HepG2 (cell line): ENCODE results near the gene MED23. TPM values are rescaled to one million over a fixed set of nuclear protein-coding genes. Genes with fewer than 3 reads are reported as not detected.

Source experiments
- ARID4A ChIP-seq: sonication (generic); formaldehyde crosslinking; IDR thresholded peaks from 2 replicates; pipeline ENCODE4 v1.5.0; 2020; ENCODE audit warnings: mild to moderate bottlenecking, missing genetic modification reagents, borderline replicate concordance
- ARNT ChIP-seq: fragments of 450-650 bp; IDR thresholded peaks from 2 replicates; pipeline ENCODE4 v1.6.1; 2017
- POLR2AphosphoS5 ChIP-seq: IDR thresholded peaks from 2 replicates; pipeline ENCODE4 v1.6.1; 2012; ENCODE audit warnings: low read depth, low read length
- PRPF4 ChIP-seq: fragments of 200-400 bp; formaldehyde crosslinking; IDR thresholded peaks from 2 replicates; pipeline ENCODE4 v1.6.1; 2016; ENCODE audit warnings: low read length, low read depth; ENCODE audit not compliant: poor library complexity, severe bottlenecking
- RBAK ChIP-seq: sonication (generic); formaldehyde crosslinking; IDR thresholded peaks from 2 replicates; pipeline ENCODE4 v1.5.1; 2020; ENCODE audit warnings: mild to moderate bottlenecking, missing genetic modification reagents
- RBM22 ChIP-seq: fragments of 200-400 bp; formaldehyde crosslinking; optimal IDR thresholded peaks from 2 replicates; pipeline ENCODE3; 2017; ENCODE audit warnings: mild to moderate bottlenecking, low read length, moderate library complexity
- UBTF ChIP-seq: sonication (generic); formaldehyde crosslinking; IDR thresholded peaks from 2 replicates; pipeline ENCODE4 v1.4.0; 2020; ENCODE audit warnings: mild to moderate bottlenecking, missing genetic modification reagents
- USF2 ChIP-seq, 2 experiments: sonication (generic) in 1 of 2; formaldehyde crosslinking in 1 of 2; IDR thresholded peaks; 2 replicates each; pipeline versions ENCODE4 v1.5.1 to v1.6.1; 2011 to 2020; ENCODE audit warnings: borderline replicate concordance in 1 of 2, low read depth in 1 of 2, low read length in 1 of 2, mild to moderate bottlenecking in 1 of 2, missing genetic modification reagents in 1 of 2, moderate library complexity in 1 of 2
- ZBTB7A ChIP-seq: sonication (generic); formaldehyde crosslinking; IDR thresholded peaks from 2 replicates; pipeline ENCODE4 v1.8.0; 2022; ENCODE audit warnings: mild to moderate bottlenecking, missing genetic modification reagents
- ZNF598 ChIP-seq: sonication (generic); formaldehyde crosslinking; IDR thresholded peaks from 2 replicates; pipeline ENCODE4 v1.5.1; 2020; ENCODE audit warnings: mild to moderate bottlenecking, missing genetic modification reagents, borderline replicate concordance
- ZNF616 ChIP-seq: sonication (generic); formaldehyde crosslinking; IDR thresholded peaks from 2 replicates; pipeline ENCODE4 v1.5.0; 2020; ENCODE audit warnings: low read depth, mild to moderate bottlenecking, missing genetic modification reagents
- polyA plus RNA-seq, 8 experiments: library from polyadenylated mRNA; depleted of rRNA in 3 of 8; stranded (reverse) in 7 of 8; unstranded in 1 of 8; fragments of >200 nt; fragmentation: Illumina TruSeq in 4 of 8; extraction: Trizol in 4 of 8; gene quantifications; 2 replicates each; pipeline versions ENCODE4 v1.2.1 to v1.2.3, GENCODE V29; 2011 to 2016; ENCODE audit warnings: low read depth in 4 of 8, missing spikeins in 1 of 8, mixed read lengths in 1 of 8; ENCODE audit not compliant: insufficient read depth in 1 of 8
- total RNA-seq, 5 experiments: library from RNA; depleted of rRNA; stranded (reverse); fragments of >200 nt; fragmentation: Illumina TruSeq; extraction: Trizol; gene quantifications; 2 replicates each; pipeline ENCODE4 v1.2.3, GENCODE V29; 2016; ENCODE audit warnings: low read depth in 1 of 5
- TF ChIP-seq, protein P1 (sequence below): sonication (generic); formaldehyde crosslinking; IDR thresholded peaks from 2 replicates; pipeline ENCODE4 v1.4.0; 2020; ENCODE audit warnings: missing genetic modification reagents

MED23 gene
- total and polyA plus RNA-seq, 2 of the 13 experiments (the other 11 are each of a cell fraction or from before 2014, with no cell fraction given), result 34.9 to 50.5 TPM

- TF ChIP-seq, protein P1, sequence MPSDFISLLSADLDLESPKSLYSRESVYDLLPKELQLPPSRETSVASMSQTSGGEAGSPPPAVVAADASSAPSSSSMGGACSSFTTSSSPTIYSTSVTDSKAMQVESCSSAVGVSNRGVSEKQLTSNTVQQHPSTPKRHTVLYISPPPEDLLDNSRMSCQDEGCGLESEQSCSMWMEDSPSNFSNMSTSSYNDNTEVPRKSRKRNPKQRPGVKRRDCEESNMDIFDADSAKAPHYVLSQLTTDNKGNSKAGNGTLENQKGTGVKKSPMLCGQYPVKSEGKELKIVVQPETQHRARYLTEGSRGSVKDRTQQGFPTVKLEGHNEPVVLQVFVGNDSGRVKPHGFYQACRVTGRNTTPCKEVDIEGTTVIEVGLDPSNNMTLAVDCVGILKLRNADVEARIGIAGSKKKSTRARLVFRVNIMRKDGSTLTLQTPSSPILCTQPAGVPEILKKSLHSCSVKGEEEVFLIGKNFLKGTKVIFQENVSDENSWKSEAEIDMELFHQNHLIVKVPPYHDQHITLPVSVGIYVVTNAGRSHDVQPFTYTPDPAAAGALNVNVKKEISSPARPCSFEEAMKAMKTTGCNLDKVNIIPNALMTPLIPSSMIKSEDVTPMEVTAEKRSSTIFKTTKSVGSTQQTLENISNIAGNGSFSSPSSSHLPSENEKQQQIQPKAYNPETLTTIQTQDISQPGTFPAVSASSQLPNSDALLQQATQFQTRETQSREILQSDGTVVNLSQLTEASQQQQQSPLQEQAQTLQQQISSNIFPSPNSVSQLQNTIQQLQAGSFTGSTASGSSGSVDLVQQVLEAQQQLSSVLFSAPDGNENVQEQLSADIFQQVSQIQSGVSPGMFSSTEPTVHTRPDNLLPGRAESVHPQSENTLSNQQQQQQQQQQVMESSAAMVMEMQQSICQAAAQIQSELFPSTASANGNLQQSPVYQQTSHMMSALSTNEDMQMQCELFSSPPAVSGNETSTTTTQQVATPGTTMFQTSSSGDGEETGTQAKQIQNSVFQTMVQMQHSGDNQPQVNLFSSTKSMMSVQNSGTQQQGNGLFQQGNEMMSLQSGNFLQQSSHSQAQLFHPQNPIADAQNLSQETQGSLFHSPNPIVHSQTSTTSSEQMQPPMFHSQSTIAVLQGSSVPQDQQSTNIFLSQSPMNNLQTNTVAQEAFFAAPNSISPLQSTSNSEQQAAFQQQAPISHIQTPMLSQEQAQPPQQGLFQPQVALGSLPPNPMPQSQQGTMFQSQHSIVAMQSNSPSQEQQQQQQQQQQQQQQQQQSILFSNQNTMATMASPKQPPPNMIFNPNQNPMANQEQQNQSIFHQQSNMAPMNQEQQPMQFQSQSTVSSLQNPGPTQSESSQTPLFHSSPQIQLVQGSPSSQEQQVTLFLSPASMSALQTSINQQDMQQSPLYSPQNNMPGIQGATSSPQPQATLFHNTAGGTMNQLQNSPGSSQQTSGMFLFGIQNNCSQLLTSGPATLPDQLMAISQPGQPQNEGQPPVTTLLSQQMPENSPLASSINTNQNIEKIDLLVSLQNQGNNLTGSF (CRISPR knock-in tag), result no peak
- TF ChIP-seq RBM22 (no peak), ARID4A (CRISPR knock-in tag) (peak; percentile 62; the same call in 1 of the 2 replicates), PRPF4 (no peak), USF2 (IDR thresholded peaks at IDR 0.05; ENCODE audit: low read depth, low read length) (no peak), USF2 (CRISPR knock-in tag; IDR thresholded peaks at IDR 0.05; ENCODE audit: borderline replicate concordance) (no peak; the same call in 1 of the 2 replicates), POLR2AphosphoS5 (peak; percentile 87), ZNF598 (CRISPR knock-in tag) (peak; percentile 58; the same call in 1 of the 2 replicates), ARNT (no peak), ZBTB7A (CRISPR knock-in tag) (no peak), RBAK (CRISPR knock-in tag) (no peak), ZNF616 (CRISPR knock-in tag) (no peak), UBTF (CRISPR knock-in tag) (peak; percentile 26; the same call in 1 of the 2 replicates)
Measured at GRCh38 chr6:131635384-131636340, 7.6 kb upstream of the MED23 start (continued).
